GM19452 (cell line): ENCODE data around the gene SFI1.
"Not testable (repeated sequence)": the region's sequence is repeated elsewhere in the genome, so short reads cannot be mapped to it uniquely, and the experiment has no call there.

Source experiments
- ATAC-seq: cut with Tn5 transposase; IDR thresholded peaks from one replicate; pipeline ENCODE4 v1.9.1; 2021; ENCODE audit not compliant: unreplicated experiment

The SFI1 gene

DNA sequence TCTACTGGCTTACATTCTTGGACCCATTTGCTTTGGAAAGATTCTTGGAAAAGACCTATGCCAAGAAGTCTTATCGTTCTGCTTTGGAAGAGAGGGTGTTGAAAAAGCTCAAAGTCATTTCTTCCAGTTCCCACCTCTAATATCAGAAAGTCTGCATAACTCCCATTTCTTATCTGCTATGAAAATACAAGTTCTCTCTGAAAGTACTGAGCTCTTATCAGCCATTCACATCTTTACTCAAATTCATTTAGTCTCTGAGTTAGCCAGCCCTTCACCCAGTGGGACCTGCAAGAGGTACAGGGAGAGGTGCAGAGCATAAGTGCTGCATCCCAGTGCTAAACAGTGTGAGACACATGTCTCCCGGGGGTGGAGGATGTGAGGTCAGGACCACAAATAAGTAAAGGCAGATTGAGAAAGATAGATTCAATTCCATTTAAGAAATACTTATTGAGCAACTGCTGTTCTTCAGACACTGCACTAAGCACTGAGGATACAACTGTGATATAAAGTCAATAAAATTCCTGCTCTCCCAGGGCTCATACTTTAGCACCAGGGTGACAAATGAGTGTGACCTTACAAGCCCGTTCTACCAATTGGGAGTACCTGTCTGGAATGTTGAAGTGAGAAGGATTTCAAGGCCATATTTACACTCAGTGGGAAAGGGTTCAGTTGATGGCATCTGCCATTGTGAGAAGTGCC lies 89.0 kb downstream of the SFI1 start:
- ATAC-seq = no peak

- no peak for ATAC-seq
Observed at GRCh38 chr22:31586137-31586920, 90.0 kb downstream of the SFI1 start.

DNA sequence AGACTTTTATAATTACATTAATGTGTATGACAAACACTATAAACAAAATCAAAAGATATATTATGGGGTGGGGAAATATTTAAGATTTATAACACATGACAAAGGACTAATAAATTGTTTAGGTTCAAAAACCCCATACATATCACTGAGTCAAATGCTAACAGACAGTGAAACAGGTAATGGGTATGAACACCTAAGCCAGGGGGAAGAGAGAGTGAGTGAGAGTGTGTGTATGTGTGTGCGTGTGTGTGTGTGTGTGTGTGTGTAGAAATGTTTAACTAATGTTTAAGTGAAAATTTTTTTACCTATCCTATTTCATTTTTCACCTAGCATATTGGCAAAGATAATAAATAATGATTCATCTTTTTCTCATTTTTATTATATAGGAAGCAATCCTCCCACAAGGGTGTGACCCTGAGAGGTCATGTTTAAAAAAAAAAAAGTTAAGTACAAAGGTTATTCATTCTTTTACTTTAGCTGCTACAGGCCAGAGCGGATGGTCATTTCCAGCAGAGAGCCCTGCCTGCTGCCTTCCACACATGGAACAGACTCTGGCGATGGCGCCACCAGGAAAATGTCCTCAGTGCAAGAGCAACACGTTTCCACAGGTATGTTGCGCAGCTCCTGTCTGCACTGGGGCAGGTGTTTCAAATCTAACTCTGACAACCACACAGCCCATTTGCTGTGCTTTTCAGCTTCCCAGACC lies 92.8 kb downstream of the SFI1 start:
- ATAC-seq = no peak

DNA sequence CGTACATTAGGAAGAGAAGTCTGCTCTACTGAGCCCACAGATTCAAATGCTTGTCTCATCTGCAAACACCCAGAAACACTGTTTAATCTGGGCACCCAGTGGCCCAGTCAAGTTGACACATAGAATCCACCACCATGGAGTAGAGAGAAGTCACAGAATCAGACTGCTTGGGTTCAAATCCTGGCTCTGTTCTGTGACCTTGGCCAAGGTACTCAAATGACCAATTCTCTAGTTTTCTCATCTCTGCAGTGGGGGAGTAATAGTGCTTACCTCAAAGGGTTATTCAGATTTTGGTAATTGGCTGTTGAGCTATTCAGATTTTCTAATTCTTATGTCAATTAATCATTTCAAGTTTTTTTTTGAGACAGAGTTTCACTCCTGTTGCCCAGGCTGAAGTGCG lies 93.8 kb downstream of the SFI1 start:
- not testable (repeated sequence) for ATAC-seq

DNA sequence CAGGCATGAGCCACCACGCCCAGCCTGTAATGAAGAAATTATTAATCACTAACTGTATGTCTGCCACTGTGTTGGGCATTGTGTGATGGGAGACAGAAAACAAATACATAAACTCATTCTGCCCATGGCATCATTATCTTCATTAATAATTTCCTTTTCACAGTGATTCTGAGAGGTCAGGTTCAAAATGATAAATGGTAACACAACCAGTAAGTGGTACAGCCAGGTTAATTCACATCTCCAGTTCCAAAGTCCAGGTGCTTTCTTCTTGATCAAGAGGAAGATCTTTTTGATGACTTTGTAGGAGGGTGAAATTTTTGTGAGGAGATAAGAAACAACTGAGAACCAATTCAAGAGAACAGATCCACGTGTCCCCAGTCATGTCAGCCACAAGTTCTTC lies 98.9 kb downstream of the SFI1 start:
- ATAC-seq = no peak

DNA sequence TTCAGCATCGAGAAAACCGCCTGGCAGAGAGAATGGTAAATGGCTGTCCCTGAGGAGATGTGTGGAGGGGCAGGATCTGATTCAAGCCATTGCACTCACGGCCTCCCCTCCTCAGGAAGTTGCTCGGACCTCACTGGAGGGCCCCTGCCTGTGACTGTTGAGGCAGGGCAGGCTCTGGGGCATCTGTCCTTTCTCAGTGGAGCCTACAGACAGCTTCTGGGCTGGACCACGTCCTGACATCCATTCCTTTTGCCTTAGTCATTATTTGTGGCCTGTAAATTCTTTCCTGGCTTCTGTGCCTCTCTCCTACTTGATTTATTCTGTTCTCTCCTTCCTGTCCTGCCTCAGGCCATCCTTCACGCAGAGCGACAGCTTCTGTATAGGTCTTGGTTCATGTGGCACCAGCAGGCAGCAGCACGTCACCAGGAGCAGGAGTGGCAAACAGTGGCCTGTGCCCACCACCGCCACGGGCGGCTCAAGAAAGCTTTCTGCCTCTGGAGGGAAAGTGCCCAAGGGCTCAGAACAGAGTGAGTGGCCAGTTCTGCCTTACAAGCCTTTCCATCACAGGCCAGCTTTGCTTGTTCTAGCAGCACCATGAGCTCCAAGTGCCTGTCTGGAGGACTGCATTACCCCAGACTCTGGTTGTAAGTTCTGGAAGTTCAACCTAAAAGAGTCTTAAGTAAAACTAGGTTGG lies 106.1 kb downstream of the SFI1 start:
- ATAC-seq = no peak

DNA sequence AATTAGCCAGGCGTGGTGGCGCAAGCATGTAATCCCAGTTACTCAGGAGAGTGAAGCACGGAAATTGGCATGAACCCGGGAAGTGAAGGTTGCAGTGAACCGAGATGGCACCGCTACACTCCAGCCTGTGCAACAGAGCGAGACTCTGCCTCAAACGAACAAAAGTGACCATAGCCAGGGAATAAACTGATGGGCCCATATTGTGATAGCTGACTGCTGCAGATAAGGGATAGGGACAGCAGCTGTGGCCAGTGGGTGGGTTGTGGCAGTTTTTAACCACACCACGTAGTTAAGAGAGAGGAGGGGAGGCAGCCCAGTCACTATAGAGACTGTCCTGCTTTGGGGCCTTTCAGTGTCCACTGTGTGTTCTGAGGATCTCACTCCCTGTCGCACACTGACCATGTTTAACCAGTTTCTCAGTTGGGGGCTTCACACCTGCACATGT lies 106.8 kb downstream of the SFI1 start:
- ATAC-seq = no peak

GRCh38 chr22:31603574-31603973 lies 107.2 kb downstream of the SFI1 start:
- no peak for ATAC-seq

- ATAC-seq = no peak
Observed at GRCh38 chr22:31604137-31604705, 107.9 kb downstream of the SFI1 start.

- no peak for ATAC-seq
Observed at GRCh38 chr22:31604746-31605705, 108.7 kb downstream of the SFI1 start.

DNA sequence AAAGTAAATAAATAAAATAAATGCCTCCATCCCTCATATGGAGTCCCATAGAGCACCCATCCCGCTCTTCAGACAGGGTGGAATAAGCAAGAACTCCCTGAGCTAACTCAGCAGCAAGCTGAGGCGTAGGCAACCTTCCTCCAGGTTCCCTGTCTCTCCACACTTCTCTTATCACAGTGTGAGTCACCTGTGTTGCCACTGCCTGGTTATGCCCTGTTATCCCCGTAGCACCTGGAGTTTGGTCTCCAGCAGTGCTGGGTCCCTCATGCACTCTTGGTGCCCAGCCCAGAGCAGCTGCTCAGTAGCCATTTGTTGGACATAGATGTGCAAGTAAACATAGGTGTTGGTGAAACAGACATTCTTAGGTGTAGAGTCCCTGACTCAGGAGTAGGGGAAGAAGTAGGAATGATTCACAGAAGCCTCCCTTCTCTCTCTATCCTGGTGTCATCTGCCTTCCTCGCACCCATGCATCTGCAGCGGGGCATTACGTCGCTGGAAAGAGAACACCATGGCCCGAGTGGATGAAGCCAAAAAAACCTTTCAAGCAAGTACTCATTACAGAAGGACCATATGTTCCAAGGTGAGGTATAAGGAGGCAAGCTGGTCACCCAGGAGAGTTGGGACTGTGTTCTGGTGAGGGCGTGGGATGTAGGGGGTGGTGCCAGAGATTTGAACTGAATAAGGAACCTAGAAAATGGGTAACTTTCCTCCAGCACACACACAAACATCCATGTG lies 109.7 kb downstream of the SFI1 start:
- ATAC-seq = no peak

DNA sequence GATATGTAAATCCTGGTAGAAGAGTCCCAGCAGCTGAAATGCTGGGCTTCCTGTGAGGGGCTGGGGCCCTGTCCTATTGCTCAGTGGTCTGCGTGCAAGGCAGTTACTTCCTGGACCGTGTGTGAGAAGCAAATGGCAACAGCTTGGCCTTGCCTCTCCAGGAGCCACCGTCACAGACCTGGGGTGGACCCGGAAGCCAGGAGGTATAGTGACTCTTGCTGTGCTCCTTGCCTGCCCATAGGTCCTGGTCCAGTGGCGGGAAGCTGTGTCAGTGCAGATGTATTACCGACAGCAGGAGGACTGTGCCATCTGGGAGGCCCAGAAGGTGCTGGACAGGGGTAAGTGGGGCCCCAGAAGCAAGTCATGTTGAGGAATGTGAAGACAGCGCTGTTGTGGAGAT lies 111.4 kb downstream of the SFI1 start:
- no peak for ATAC-seq

GRCh38 chr22:31609716-31610115 lies 113.4 kb downstream of the SFI1 start:
- ATAC-seq = no peak

- no peak for ATAC-seq
Observed at GRCh38 chr22:31610611-31611010, 114.3 kb downstream of the SFI1 start.

DNA sequence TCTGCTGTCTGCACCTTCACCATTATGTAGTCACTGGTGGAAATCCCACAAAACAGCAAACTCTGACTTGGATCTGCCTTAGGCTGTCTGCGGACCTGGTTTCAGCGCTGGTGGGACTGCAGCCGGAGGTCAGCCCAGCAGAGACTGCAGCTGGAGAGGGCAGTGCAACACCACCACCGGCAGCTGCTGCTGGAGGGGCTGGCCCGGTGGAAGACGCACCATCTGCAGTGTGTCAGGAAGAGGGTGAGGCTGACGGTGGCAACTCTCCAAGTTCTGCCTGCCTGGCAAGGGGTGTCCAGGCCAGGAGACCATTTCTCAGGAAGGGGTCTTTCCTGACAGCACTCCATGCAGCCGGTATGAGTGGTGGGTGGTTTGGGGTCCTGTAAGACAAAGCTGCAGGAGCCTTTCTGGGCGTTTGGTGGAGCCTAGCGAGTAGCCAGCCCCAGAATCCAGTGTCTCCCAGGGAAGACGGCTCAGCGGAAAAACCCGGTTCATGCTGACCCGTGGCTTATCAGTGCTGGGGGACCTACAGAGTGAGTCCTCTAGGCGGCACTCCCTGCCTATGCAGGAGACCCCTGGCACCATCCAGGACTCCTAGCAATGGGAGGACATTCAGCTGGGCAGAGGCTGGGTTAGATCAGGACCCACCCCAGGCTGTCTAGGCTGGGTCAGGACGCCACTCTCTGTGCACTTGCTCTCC lies 114.9 kb downstream of the SFI1 start:
- no peak for ATAC-seq

- no peak for ATAC-seq
Observed at GRCh38 chr22:31612891-31613285, 116.6 kb downstream of the SFI1 start.

DNA sequence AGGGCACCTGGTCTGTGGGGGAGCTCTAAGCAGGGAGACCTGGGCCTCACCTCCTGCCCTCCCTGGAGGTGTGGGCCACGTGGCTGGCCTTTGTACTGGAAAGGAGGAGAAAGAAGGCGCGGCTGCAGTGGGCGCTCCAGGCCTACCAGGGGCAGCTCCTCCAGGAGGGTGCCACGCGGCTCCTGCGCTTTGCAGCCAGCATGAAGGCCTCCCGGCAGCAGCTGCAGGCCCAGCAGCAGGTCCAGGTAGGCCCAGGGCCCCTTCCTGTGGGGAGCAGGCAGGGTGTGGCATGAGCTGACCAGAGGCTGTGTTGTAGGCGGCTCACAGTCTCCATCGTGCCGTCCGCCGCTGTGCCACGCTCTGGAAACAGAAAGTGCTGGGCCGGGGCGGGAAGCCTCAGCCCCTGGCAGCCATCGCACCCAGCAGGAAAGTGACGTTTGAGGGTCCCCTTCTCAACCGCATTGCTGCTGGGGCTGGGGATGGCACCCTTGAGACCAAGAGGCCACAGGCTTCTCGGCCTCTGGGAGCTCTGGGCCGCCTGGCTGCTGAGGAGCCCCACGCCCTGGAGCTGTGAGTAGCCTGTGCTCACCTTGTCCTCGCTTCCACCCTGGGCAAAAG lies 117.1 kb downstream of the SFI1 start:
- no peak for ATAC-seq

GRCh38 chr22:31613904-31614296 lies 117.6 kb downstream of the SFI1 start:
- no peak for ATAC-seq
